Left ventricle myocardium inferior (tissue), 1 donor: ENCODE data around the gene IL20. TPM values are rescaled to one million over a fixed set of nuclear protein-coding genes. Genes with fewer than 3 reads are reported as not detected.

Experiments used
- DNase-seq: peaks from one replicate; pipeline ENCODE4 v3.0.0-alpha.2; 2020
- H3K27ac ChIP-seq: fragments of 200-600 bp; replicated peaks from 2 replicates; pipeline ENCODE4 v1.8.0; 2021
- H3K27me3 ChIP-seq: fragments of 200-600 bp; 2 replicates; pipeline ENCODE4 v1.8.0; 2021; ENCODE audit warnings: low read depth
- H3K36me3 ChIP-seq: fragments of 200-600 bp; 2 replicates; pipeline ENCODE4 v1.8.0; 2021
- H3K4me1 ChIP-seq: fragments of 200-600 bp; 2 replicates; pipeline ENCODE4 v1.8.0; 2021
- H3K4me3 ChIP-seq: fragments of 200-600 bp; 2 replicates; pipeline ENCODE4 v1.8.0; 2021; ENCODE audit warnings: mild to moderate bottlenecking, moderate library complexity
- H3K9me3 ChIP-seq: fragments of 200-600 bp; replicated peaks from 2 replicates; pipeline ENCODE4 v1.8.0; 2021
- CTCF ChIP-seq: fragments of 200-600 bp; IDR thresholded peaks from 2 replicates; pipeline ENCODE4 v1.8.0; 2021; ENCODE audit warnings: antibody characterized with exemption, mild to moderate bottlenecking, borderline replicate concordance
- intact Hi-C: fragments of 100-400 bp; cut with micrococcal nuclease; formaldehyde crosslinking; loops from one replicate; pipeline ENCODE4 v1.11.0; 2022
- total RNA-seq: library from RNA; stranded (reverse); fragmentation: NEBNext Ultra II Directional; extraction: Animal tissue kit (Norgen Biotek cat#: 25700); gene quantifications from one replicate; pipeline ENCODE4 v1.2.1, GENCODE V29; 2021
- donor health status: DM: no; HTN: yes; CAD: no; lungs with severe emphysema.

IL20 gene
- total RNA-seq, 1 donor from 2014 or later, result not detected

- Histone ChIP-seq H3K27me3 (peaks cover 5% of the 10 kb centered on the region), H3K9me3 (no peaks in the 10 kb centered on the region), H3K4me3 (no peak overlapping the region), H3K27ac (no peak overlapping the region), H3K4me1 (peaks cover 1% of the 10 kb centered on the region), H3K36me3 (no peaks in the 10 kb centered on the region)
- intact Hi-C loops, result no loop called here
- no peak for TF ChIP-seq CTCF
- no peak for DNase-seq
Measured at GRCh38 chr1:206867239-206867638, 1.8 kb downstream of the IL20 start.

- peaks cover 5% of the 10 kb centered on the region for H3K27me3 ChIP-seq
- intact Hi-C loops, result no loop called here
- DNase-seq, result no peak
- H3K9me3 ChIP-seq, result no peaks in the 10 kb centered on the region
- no peak for TF ChIP-seq CTCF
- H3K4me3 ChIP-seq, result no peak overlapping the region
- H3K27ac ChIP-seq, result no peak overlapping the region
- peaks cover 6% of the 10 kb centered on the region for H3K4me1 ChIP-seq
- H3K36me3 ChIP-seq, result no peaks in the 10 kb centered on the region
Measured at GRCh38 chr1:206867716-206868115, 2.3 kb downstream of the IL20 start.

DNA sequence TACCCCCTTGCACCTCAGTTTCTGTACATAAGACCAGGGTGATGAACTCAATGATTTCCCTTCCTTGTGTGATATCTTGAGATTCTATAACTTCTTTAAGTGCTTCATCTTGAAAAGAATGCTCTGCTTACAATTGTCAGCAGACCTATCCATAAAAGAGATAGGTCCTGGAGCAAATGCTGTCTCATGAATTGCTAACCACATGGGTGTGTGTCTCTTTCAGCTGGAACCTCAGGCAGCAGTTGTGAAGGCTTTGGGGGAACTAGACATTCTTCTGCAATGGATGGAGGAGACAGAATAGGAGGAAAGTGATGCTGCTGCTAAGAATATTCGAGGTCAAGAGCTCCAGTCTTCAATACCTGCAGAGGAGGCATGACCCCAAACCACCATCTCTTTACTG, 2.8 kb downstream of the IL20 start:
- intact Hi-C loops, result no loop called here
- no peaks in the 10 kb centered on the region for H3K36me3 ChIP-seq
- peaks cover 5% of the 10 kb centered on the region for H3K27me3 ChIP-seq
- no peak overlapping the region for H3K4me3 ChIP-seq
- no peak for TF ChIP-seq CTCF
- no peak overlapping the region for H3K27ac ChIP-seq
- H3K9me3 ChIP-seq, result no peaks in the 10 kb centered on the region
- H3K4me1 ChIP-seq, result peaks cover 6% of the 10 kb centered on the region
- DNase-seq, result no peak

GRCh38 chr1:206872139-206872538, 6.7 kb downstream of the IL20 start:
- Histone ChIP-seq H3K4me1 (peaks cover 6% of the 10 kb centered on the region), H3K27ac (peak overlapping the region; percentile 40), H3K4me3 (no peak overlapping the region), H3K36me3 (no peaks in the 10 kb centered on the region), H3K9me3 (peaks cover 12% of the 10 kb centered on the region), H3K27me3 (peaks cover 3% of the 10 kb centered on the region)
- DNase-seq, result no peak
- no peak for TF ChIP-seq CTCF
- intact Hi-C loops, result no loop called here

- no peak for DNase-seq
- peaks cover 26% of the 10 kb centered on the region for H3K9me3 ChIP-seq
- peaks cover 6% of the 10 kb centered on the region for H3K4me1 ChIP-seq
- no peak for TF ChIP-seq CTCF
- H3K27me3 ChIP-seq, result no peaks in the 10 kb centered on the region
- no peak overlapping the region for H3K4me3 ChIP-seq
- intact Hi-C loops, result no loop called here
- no peaks in the 10 kb centered on the region for H3K36me3 ChIP-seq
- no peak overlapping the region for H3K27ac ChIP-seq
Measured at GRCh38 chr1:206873603-206874188, 8.3 kb downstream of the IL20 start.
